ENCODE measurements around the gene FAM193A. TPM values are rescaled to one million over a fixed set of nuclear protein-coding genes. Genes with fewer than 3 reads are reported as not detected.

FAM193A gene
- total RNA-seq, 2 experiments from 2014 or later, result 28.4 to 30.0 TPM

DNA sequence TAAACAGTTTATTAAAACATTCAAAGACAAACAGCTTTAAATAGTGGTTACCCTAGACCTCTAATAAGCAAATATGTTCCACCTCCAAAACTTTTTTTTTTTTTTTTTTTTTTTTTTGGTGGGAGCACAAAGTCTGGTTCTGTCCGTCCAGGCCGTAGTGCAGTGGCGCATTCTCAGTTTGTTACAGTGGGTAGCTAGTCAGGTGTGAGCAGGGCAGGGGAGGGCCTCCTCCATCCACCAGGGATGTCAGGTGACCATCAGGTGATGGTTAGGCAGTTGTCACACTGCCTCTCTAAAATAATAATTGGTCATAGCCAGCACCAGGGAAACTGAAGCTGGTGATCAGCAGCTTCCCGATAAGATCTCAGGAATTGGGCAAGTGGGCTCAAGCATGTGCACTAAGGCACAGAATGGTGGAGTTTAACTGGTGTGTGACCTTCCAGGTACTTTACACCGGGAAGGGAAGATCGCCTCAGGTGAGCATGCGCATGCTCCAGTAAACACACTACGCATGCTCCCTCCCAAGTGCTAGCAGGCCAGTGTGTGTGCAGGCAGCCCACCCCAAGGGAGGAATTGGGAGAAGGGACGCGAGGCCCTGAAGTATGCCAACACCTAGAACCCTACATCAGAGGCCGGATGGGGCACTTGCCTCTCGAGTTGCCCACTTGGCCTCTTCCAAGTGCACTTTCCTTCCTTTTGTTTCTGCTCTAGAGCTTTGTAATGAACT, 192.5 kb downstream of the FAM193A start:
- Histone ChIP-seq H3K36me3 (ENCODE audit: insufficient read depth, low read length) (peaks cover 45% of the 10 kb centered on the region), H3K27me3 (ENCODE audit: control insufficient read depth in 1 of 2, insufficient read depth in 2 of 2, low read length in 2 of 2) (no peaks in the 10 kb centered on the region), H3K4me1 (ENCODE audit: insufficient read depth, low read length) (peaks cover 2% of the 10 kb centered on the region), H3K27ac (ENCODE audit: low read depth in 1 of 2, low read length in 2 of 2) (no peak overlapping the region), H3K4me3 (ENCODE audit: low read length) (no peak overlapping the region), H3K9me3 (ENCODE audit: control insufficient read depth in 1 of 2, insufficient read depth in 1 of 2, low read length in 2 of 2) (no peaks in the 10 kb centered on the region)
- no peaks in the 10 kb centered on the region for H3K9me3 Mint-ChIP-seq
- H3K4me3 Mint-ChIP-seq, result no peak overlapping the region
- peaks cover 9% of the 10 kb centered on the region for H3K4me1 Mint-ChIP-seq (ENCODE audit: low read depth)
- ChIA-PET CTCF (no interaction called here), POLR2A (no interaction called here)
- DNase-seq, result no peak
- intact Hi-C loops (cut with DNase I, micrococcal nuclease), result no loop called here
- H3K27ac Mint-ChIP-seq, result no peak overlapping the region
- H3K36me3 Mint-ChIP-seq (ENCODE audit: low read depth), result peaks cover 41% of the 10 kb centered on the region
- TF ChIP-seq, protein P1, sequence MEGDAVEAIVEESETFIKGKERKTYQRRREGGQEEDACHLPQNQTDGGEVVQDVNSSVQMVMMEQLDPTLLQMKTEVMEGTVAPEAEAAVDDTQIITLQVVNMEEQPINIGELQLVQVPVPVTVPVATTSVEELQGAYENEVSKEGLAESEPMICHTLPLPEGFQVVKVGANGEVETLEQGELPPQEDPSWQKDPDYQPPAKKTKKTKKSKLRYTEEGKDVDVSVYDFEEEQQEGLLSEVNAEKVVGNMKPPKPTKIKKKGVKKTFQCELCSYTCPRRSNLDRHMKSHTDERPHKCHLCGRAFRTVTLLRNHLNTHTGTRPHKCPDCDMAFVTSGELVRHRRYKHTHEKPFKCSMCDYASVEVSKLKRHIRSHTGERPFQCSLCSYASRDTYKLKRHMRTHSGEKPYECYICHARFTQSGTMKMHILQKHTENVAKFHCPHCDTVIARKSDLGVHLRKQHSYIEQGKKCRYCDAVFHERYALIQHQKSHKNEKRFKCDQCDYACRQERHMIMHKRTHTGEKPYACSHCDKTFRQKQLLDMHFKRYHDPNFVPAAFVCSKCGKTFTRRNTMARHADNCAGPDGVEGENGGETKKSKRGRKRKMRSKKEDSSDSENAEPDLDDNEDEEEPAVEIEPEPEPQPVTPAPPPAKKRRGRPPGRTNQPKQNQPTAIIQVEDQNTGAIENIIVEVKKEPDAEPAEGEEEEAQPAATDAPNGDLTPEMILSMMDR (IDR thresholded peaks at IDR 0.05), result no peak
- no peaks in the 10 kb centered on the region for H3K27me3 Mint-ChIP-seq
- ATAC-seq (ENCODE audit: poor library complexity), result no peak

- TF ChIP-seq, protein P1 (IDR thresholded peaks at IDR 0.05), result no peak
These were observed 193.1 kb downstream of the FAM193A start for GRCh38 chr4:2729533-2729875.

GRCh38 chr4:2731907-2732317, 195.5 kb downstream of the FAM193A start:
- POLR2A ChIA-PET, result no interaction called here
- peaks cover 55% of the 10 kb centered on the region for H3K36me3 Mint-ChIP-seq (ENCODE audit: low read depth)
- ATAC-seq (ENCODE audit: poor library complexity), result no peak

More at GRCh38 chr4:2729533-2729875, 193.1 kb downstream of the FAM193A start:
- ChIA-PET POLR2A (no interaction called here), CTCF (no interaction called here)
- H3K4me3 ChIP-seq (ENCODE audit: low read length), result no peak overlapping the region
- no peaks in the 10 kb centered on the region for H3K9me3 ChIP-seq (ENCODE audit: control insufficient read depth in 1 of 2, insufficient read depth in 1 of 2, low read length in 2 of 2)
- no peaks in the 10 kb centered on the region for H3K27me3 Mint-ChIP-seq
- ATAC-seq (ENCODE audit: poor library complexity) (no peak), DNase-seq (no peak)
- no peak overlapping the region for H3K27ac ChIP-seq (ENCODE audit: low read depth in 1 of 2, low read length in 2 of 2)
- H3K9me3 Mint-ChIP-seq, result no peaks in the 10 kb centered on the region
- no peak overlapping the region for H3K27ac Mint-ChIP-seq
- no peaks in the 10 kb centered on the region for H3K27me3 ChIP-seq (ENCODE audit: control insufficient read depth in 1 of 2, insufficient read depth in 2 of 2, low read length in 2 of 2)
- peaks cover 42% of the 10 kb centered on the region for H3K36me3 Mint-ChIP-seq (ENCODE audit: low read depth)
- intact Hi-C loops (cut with DNase I, micrococcal nuclease), result no loop called here
- H3K4me1 Mint-ChIP-seq (ENCODE audit: low read depth), result peaks cover 3% of the 10 kb centered on the region
- no peak overlapping the region for H3K4me3 Mint-ChIP-seq
- H3K4me1 ChIP-seq (ENCODE audit: insufficient read depth, low read length), result peaks cover under 1% of the 10 kb centered on the region
- H3K36me3 ChIP-seq (ENCODE audit: insufficient read depth, low read length), result peaks cover 46% of the 10 kb centered on the region

More at GRCh38 chr4:2731907-2732317, 195.5 kb downstream of the FAM193A start:
- no peak for DNase-seq
- Histone ChIP-seq H3K9me3 (ENCODE audit: control insufficient read depth in 1 of 2, insufficient read depth in 1 of 2, low read length in 2 of 2) (peaks cover 0 to 2% of the 10 kb centered on the region in 2 experiments), H3K27me3 (ENCODE audit: control insufficient read depth in 1 of 2, insufficient read depth in 2 of 2, low read length in 2 of 2) (no peaks in the 10 kb centered on the region), H3K4me3 (ENCODE audit: low read length) (no peak overlapping the region), H3K36me3 (ENCODE audit: insufficient read depth, low read length) (peaks cover 44% of the 10 kb centered on the region), H3K27ac (ENCODE audit: low read depth in 1 of 2, low read length in 2 of 2) (no peak overlapping the region), H3K4me1 (ENCODE audit: insufficient read depth, low read length) (no peaks in the 10 kb centered on the region)
- Mint-ChIP-seq H3K4me3 (no peak overlapping the region), H3K4me1 (ENCODE audit: low read depth) (no peaks in the 10 kb centered on the region), H3K9me3 (peaks cover 8% of the 10 kb centered on the region), H3K27me3 (no peaks in the 10 kb centered on the region), H3K27ac (no peak overlapping the region)
- CTCF ChIA-PET, result interaction anchor here (0.7 kb wide), 1 partner anchor 234 kb away, joined by 3 read pairs; no protein-coding TSS in a partner anchor
- intact Hi-C loops (cut with DNase I, micrococcal nuclease), result no loop called here
- TF ChIP-seq, protein P1 (IDR thresholded peaks at IDR 0.05), result no peak

Measured in CD4-positive, alpha-beta T cell (primary cell).